ENCODE measurements around the gene CRADD. TPM values are rescaled to one million over a fixed set of nuclear protein-coding genes. Genes with fewer than 3 reads are reported as not detected.
"Not testable (repeated sequence)": the region's sequence is repeated elsewhere in the genome, so short reads cannot be mapped to it uniquely, and the experiment has no call there.

Gene CRADD
- total RNA-seq, 1 experiment from 2014 or later = 7.6 TPM

DNA sequence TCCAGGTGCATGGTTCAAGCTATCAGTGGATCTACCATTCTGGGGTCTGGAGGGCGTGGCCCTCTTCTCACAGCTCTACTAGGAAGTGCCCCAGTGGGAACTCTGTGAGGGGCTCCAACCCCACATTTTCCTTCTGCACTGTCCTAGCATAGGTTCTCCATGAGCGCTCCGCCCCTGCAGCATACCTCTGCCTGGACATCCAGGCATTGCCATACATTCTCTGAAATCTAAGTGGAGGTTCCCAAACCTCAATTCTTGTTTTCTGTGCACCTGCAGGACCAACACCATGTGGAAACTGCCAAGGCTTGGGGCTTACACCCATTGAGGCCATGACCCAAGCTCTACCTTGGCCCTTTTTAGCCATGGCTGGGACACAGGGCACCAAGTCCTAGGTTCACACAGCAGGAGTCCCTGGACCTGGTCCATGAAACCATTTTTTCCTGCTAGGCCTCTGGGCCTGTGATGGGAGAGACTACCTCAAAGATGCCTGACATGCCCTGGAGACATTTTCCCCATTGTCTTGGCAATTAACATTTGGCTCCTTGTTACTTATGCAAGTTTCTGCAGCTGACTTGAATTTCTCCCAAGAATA, 76.8 kb downstream of the CRADD start:
- Mint-ChIP-seq H3K9me3 (peaks cover 28% of the 10 kb centered on the region in 2 experiments), H3K36me3 (ENCODE audit: insufficient read depth in 1 of 3, low read depth in 3 of 3) (peaks cover 21 to 31% (median 31%) of the 10 kb centered on the region in 3 experiments), H3K27me3 (ENCODE audit: low read depth) (peaks cover 2% of the 10 kb centered on the region; the same call in 1 of the 2 replicates), H3K4me1 (peaks cover 9% of the 10 kb centered on the region in 2 experiments), H3K4me3 (no peak overlapping the region), H3K27ac (no peak overlapping the region)
- no peaks in the 10 kb centered on the region for H3K23me2 ChIP-seq (ENCODE audit: insufficient read length, low read depth, low read length, poor library complexity, severe bottlenecking)
- H2AK5ac ChIP-seq (ENCODE audit: insufficient read length, low read length) = no peak overlapping the region
- H3K79me1 ChIP-seq (ENCODE audit: insufficient read depth, low read depth, low read length, poor library complexity, severe bottlenecking) = no peaks in the 10 kb centered on the region
- H3K56ac ChIP-seq (ENCODE audit: insufficient read length, low read depth, low read length) = no peak overlapping the region
- no peak overlapping the region for H2BK120ac ChIP-seq (ENCODE audit: low read depth, low read length, poor library complexity, severe bottlenecking)
- no CpG with 5 or more reads among the region's 3 CpGs for WGBS (ENCODE audit: extremely low coverage, insufficient read length, low lambda C conversion rate)
- no peak overlapping the region; the same call in 1 of the 2 replicates for H2BK15ac ChIP-seq (ENCODE audit: low read depth, low read length)
- no peak overlapping the region for H3K14ac ChIP-seq (ENCODE audit: insufficient read depth, low read length)
- no peak overlapping the region for H3K18ac ChIP-seq (ENCODE audit: insufficient read length, low read depth, low read length)
- H3T11ph ChIP-seq (ENCODE audit: low read length) = no peak overlapping the region
- no peak overlapping the region for H2AFZ ChIP-seq (ENCODE audit: low read length)
- TF ChIP-seq, protein P1, sequence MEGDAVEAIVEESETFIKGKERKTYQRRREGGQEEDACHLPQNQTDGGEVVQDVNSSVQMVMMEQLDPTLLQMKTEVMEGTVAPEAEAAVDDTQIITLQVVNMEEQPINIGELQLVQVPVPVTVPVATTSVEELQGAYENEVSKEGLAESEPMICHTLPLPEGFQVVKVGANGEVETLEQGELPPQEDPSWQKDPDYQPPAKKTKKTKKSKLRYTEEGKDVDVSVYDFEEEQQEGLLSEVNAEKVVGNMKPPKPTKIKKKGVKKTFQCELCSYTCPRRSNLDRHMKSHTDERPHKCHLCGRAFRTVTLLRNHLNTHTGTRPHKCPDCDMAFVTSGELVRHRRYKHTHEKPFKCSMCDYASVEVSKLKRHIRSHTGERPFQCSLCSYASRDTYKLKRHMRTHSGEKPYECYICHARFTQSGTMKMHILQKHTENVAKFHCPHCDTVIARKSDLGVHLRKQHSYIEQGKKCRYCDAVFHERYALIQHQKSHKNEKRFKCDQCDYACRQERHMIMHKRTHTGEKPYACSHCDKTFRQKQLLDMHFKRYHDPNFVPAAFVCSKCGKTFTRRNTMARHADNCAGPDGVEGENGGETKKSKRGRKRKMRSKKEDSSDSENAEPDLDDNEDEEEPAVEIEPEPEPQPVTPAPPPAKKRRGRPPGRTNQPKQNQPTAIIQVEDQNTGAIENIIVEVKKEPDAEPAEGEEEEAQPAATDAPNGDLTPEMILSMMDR (conservative IDR thresholded peaks at IDR 0.05) = no peak
- H4K8ac ChIP-seq (replicated peaks; ENCODE audit: insufficient read length, low read depth, low read length) = no peak overlapping the region
- H3K23ac ChIP-seq (ENCODE audit: insufficient read length, low read depth, low read length) = no peak overlapping the region
- H3K9me3 ChIP-seq (ENCODE audit: control insufficient read depth, low read depth, low read length) = peaks cover 6% of the 10 kb centered on the region
- no peaks in the 10 kb centered on the region for H3K79me2 ChIP-seq (ENCODE audit: insufficient read depth, low read length)
- no peak overlapping the region for H3K27ac ChIP-seq (ENCODE audit: insufficient read length, low read depth, low read length)
- no peak overlapping the region for H4K5ac ChIP-seq (ENCODE audit: insufficient read length, low read depth, low read length)
- H2BK12ac ChIP-seq (ENCODE audit: insufficient read length, low read depth, low read length) = no peak overlapping the region
- no peaks in the 10 kb centered on the region for H4K20me1 ChIP-seq (ENCODE audit: control insufficient read depth, insufficient read depth, insufficient read length)
- H3K4me2 ChIP-seq (ENCODE audit: insufficient read depth, insufficient read length, low read length) = no peak overlapping the region
- no peaks in the 10 kb centered on the region for H3K27me3 ChIP-seq (ENCODE audit: insufficient read depth, low read length)
- H4K91ac ChIP-seq (ENCODE audit: insufficient read length, low read depth, low read length) = no peak overlapping the region
- no peak overlapping the region for H3K4ac ChIP-seq (ENCODE audit: low read depth, low read length)
- no peaks in the 10 kb centered on the region for H3K4me1 ChIP-seq (ENCODE audit: insufficient read depth, low read length)
- no peak overlapping the region for H2BK20ac ChIP-seq (ENCODE audit: low read depth, low read length, poor library complexity, severe bottlenecking)
- no peak overlapping the region for H3K9ac ChIP-seq (ENCODE audit: extremely low read depth, insufficient read length, low read length)
- H2BK5ac ChIP-seq (ENCODE audit: insufficient read length, low read length) = no peak overlapping the region
- DNase-seq = no peak

DNA sequence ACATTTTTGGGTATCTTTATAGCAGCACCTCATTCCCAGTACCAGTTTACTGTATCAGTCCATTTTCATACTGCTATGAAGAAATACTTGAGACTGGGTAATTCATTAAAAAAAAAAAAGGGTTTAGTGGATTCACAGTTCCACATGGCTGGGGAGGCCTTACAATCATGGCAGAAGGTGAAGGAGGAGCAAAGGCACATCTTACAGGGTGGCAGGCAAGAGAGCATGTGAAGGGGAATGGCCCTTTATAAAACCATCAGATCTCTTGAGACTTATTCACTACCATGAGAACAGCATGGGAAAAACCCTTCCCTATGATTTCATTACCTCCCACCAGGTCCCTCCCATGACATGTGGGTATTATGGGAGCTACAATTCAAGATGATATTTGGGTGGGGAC, 77.7 kb downstream of the CRADD start:
- H4K8ac ChIP-seq (replicated peaks; ENCODE audit: insufficient read length, low read depth, low read length); H3K79me2 ChIP-seq (ENCODE audit: insufficient read depth, low read length); H3K79me1 ChIP-seq (ENCODE audit: insufficient read depth, low read depth, low read length, poor library complexity, severe bottlenecking); H3K23ac ChIP-seq (ENCODE audit: insufficient read length, low read depth, low read length); H2BK12ac ChIP-seq (ENCODE audit: insufficient read length, low read depth, low read length); H2BK5ac ChIP-seq (ENCODE audit: insufficient read length, low read length); H3K4me2 ChIP-seq (ENCODE audit: insufficient read depth, insufficient read length, low read length); H3K4me3 Mint-ChIP-seq; H3K4me1 ChIP-seq (ENCODE audit: insufficient read depth, low read length); DNase-seq; H4K91ac ChIP-seq (ENCODE audit: insufficient read length, low read depth, low read length); H2BK120ac ChIP-seq (ENCODE audit: low read depth, low read length, poor library complexity, severe bottlenecking); H3K27me3 ChIP-seq (ENCODE audit: insufficient read depth, low read length); H3K9me3 ChIP-seq (ENCODE audit: control insufficient read depth, low read depth, low read length); H4K5ac ChIP-seq (ENCODE audit: insufficient read length, low read depth, low read length); H2BK15ac ChIP-seq (ENCODE audit: low read depth, low read length); H2AFZ ChIP-seq (ENCODE audit: low read length); H4K20me1 ChIP-seq (ENCODE audit: control insufficient read depth, insufficient read depth, insufficient read length); H3K4ac ChIP-seq (ENCODE audit: low read depth, low read length); H2BK20ac ChIP-seq (ENCODE audit: low read depth, low read length, poor library complexity, severe bottlenecking); H2AK5ac ChIP-seq (ENCODE audit: insufficient read length, low read length); H3K27ac ChIP-seq (ENCODE audit: insufficient read length, low read depth, low read length); H3T11ph ChIP-seq (ENCODE audit: low read length); H3K14ac ChIP-seq (ENCODE audit: insufficient read depth, low read length); H3K23me2 ChIP-seq (ENCODE audit: insufficient read length, low read depth, low read length, poor library complexity, severe bottlenecking); H3K56ac ChIP-seq (ENCODE audit: insufficient read length, low read depth, low read length); H3K18ac ChIP-seq (ENCODE audit: insufficient read length, low read depth, low read length); H3K9ac ChIP-seq (ENCODE audit: extremely low read depth, insufficient read length, low read length); H3K27me3 Mint-ChIP-seq (ENCODE audit: low read depth): not testable (repeated sequence)
- Mint-ChIP-seq H3K9me3 (peaks cover 28% of the 10 kb centered on the region in 2 experiments), H3K27ac (peak overlapping the region in 1 of 3 experiments; percentile 54; a peak in 1 of 7 replicates), H3K36me3 (ENCODE audit: insufficient read depth in 1 of 3, low read depth in 3 of 3) (peaks cover 21 to 31% (median 31%) of the 10 kb centered on the region in 3 experiments), H3K4me1 (peaks cover 17% of the 10 kb centered on the region in 2 experiments)

Data from H9 (cell line).